Right lobe of liver (tissue), 6 donors: Measurements from ENCODE around the gene AKAP12. TPM values are rescaled to one million over a fixed set of nuclear protein-coding genes. Genes with fewer than 3 reads are reported as not detected.
"Not testable (repeated sequence)": the region's sequence is repeated elsewhere in the genome, so short reads cannot be mapped to it uniquely, and the experiment has no call there.

Experiments used
- ATAC-seq, 4 donors: fragments of 200-7000 bp; cut with Tn5 transposase; one replicate each; pipeline ENCODE4 v1.9.1; 2020; ENCODE audit warnings: mild to moderate bottlenecking in 4 of 4, moderate library complexity in 4 of 4
- DNase-seq, 3 donors: peaks; one replicate each; pipeline ENCODE4 v3.0.0-alpha.2; 2020
- H3K27ac ChIP-seq, 3 donors: fragments of 200-600 bp; one replicate each; pipeline ENCODE4 v1.8.0; 2022
- H3K27me3 ChIP-seq, 2 donors: fragments of 200-600 bp; one replicate each; pipeline ENCODE4 v1.8.0; 2022
- H3K36me3 ChIP-seq, 4 donors: fragments of 200-600 bp; sonication (generic) in 1 of 4; one replicate each; pipeline versions ENCODE4 v1.5.1 to v1.8.0; 2017 to 2022; ENCODE audit warnings: control low read depth in 1 of 4
- H3K4me1 ChIP-seq, 4 donors: fragments of 200-600 bp; sonication (generic) in 1 of 4; one replicate each; pipeline versions ENCODE4 v1.5.1 to v1.8.0; 2017 to 2022; ENCODE audit warnings: control low read depth in 1 of 4
- H3K4me3 ChIP-seq, 3 donors: fragments of 200-600 bp; one replicate each; pipeline ENCODE4 v1.8.0; 2022
- H3K9me3 ChIP-seq, 4 donors: fragments of 200-600 bp; sonication (generic) in 1 of 4; one replicate each; pipeline versions ENCODE4 v1.5.1 to v1.8.0; 2017 to 2022; ENCODE audit warnings: control low read depth in 1 of 4
- POLR2A ChIP-seq: fragments of 450-650 bp; IDR thresholded peaks from one replicate; pipeline ENCODE4 v1.6.1; 2017; ENCODE audit warnings: antibody characterized with exemption, mild to moderate bottlenecking
- WGBS: methylation state at CpG from one replicate; pipeline ENCODE4 v1.1.6; 2018; ENCODE audit warnings: low coverage, low lambda C conversion rate; ENCODE audit not compliant: insufficient coverage; ENCODE audit errors: missing lambda C conversion rate; 5-methylcytosine and 5-hydroxymethylcytosine counted together
- intact Hi-C, 2 donors: fragments of 100-400 bp; cut with DNase I; formaldehyde crosslinking; loops; one replicate each; pipeline versions ENCODE4 v1.11.2 to v1.14.1; 2022
- total RNA-seq, 6 experiments: library from RNA; depleted of rRNA in 2 of 6; stranded (reverse); fragments of >200 nt in 2 of 6; fragmentation: NEBNext Ultra II Directional in 3 of 6; extraction: Animal tissue kit (Norgen Biotek cat#: 25700) in 3 of 6; gene quantifications; one replicate each; pipeline versions ENCODE4 v1.1.0 to v1.2.4, GENCODE V29; 2016 to 2023
- TF ChIP-seq, protein P1 (sequence below), 4 donors: fragments of 200-600 bp in 3 of 4; fragments of 450-650 bp in 1 of 4; IDR thresholded peaks; one replicate each; pipeline versions ENCODE4 v1.5.1 to v1.8.0; 2016 to 2022; ENCODE audit warnings: antibody characterized with exemption in 4 of 4, mild to moderate bottlenecking in 2 of 4
- donor health status: DM: no; HTN: yes; CAD: no.
- donor health status: DM: no; HTN: no; CAD: no.
- donor health status: DM: no; HTN: no; CAD: no.
- donor health status: DM: no; HTN: yes; CAD: no.
- donor health status: DM: no; HTN: yes; CAD: no.

AKAP12 gene
- total RNA-seq, 6 experiments from 2014 or later, result 2.1 to 38.4 (median 23.0) TPM

DNA sequence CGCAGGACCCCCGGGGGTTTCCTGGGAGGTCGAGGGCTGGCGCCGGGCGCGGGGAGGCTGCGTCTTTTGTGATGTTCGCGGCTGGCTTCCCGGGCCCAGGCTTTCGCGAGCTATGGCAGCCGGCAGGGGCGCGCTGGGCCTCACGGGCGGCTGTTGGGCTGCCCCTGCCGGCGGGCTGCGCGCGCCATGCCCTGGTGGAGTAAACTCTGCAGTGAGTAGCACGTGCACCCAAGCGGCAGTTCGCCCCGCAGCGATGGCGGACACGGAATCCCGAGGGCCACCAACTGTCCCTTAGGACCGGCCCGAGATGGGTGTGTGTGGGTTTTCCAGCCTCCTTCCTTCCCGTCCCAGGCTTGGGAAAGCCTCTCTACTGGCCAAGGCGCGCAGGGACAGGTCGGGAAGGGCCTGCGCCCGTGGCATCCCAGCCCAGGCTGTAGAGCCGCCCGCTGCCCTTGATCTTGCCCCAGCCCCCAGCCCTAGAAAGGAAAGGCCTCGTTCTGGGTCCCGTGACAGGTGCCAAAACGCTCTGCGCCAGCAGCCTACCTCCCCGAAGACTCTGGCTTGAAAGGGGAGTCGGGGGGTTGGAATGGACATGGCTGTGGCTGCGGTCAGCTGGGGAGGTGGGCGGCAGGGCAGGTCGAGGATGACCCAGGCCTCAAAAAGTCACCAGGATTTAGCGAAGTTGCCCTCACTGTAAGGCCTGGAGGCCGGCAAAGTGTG lies 101.9 kb downstream of the AKAP12 start:
- DNase-seq, result no peak
- 91% methylated on average over 6 of the region's 52 CpGs for WGBS
- peak in 1 of 4 donors; percentile 34 for ATAC-seq
- H3K4me1 ChIP-seq, result no peaks in the 10 kb centered on the region
- H3K36me3 ChIP-seq, result no peaks in the 10 kb centered on the region
- H3K9me3 ChIP-seq, result no peaks in the 10 kb centered on the region
- H3K4me3 ChIP-seq, result no peak overlapping the region
- no peak overlapping the region for H3K27ac ChIP-seq
- intact Hi-C loops, result no loop called here
- no peaks in the 10 kb centered on the region for H3K27me3 ChIP-seq
- TF ChIP-seq, protein P1, sequence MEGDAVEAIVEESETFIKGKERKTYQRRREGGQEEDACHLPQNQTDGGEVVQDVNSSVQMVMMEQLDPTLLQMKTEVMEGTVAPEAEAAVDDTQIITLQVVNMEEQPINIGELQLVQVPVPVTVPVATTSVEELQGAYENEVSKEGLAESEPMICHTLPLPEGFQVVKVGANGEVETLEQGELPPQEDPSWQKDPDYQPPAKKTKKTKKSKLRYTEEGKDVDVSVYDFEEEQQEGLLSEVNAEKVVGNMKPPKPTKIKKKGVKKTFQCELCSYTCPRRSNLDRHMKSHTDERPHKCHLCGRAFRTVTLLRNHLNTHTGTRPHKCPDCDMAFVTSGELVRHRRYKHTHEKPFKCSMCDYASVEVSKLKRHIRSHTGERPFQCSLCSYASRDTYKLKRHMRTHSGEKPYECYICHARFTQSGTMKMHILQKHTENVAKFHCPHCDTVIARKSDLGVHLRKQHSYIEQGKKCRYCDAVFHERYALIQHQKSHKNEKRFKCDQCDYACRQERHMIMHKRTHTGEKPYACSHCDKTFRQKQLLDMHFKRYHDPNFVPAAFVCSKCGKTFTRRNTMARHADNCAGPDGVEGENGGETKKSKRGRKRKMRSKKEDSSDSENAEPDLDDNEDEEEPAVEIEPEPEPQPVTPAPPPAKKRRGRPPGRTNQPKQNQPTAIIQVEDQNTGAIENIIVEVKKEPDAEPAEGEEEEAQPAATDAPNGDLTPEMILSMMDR (IDR thresholded peaks at IDR 0.05), result no peak
- no peak for TF ChIP-seq POLR2A

DNA sequence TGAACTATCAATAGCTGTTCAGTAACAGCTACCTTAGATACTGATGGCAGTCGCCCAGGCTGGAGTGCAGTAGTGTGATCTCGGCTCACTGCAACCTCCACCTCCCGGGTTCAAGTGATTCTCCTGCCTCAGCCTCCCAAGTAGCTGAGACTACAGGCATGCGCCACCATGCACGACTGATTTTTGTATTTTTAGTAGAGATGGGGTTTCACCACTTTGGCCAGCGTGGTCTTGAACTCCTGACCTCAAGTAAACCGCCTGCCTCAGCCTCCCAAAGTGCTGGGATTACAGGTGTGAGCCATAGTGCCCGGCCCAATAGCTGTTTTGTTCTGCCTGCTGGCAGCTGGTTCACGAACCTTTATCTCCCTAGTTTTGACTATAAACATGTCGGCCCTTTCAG lies 103.0 kb downstream of the AKAP12 start:
- H3K4me1 ChIP-seq, H3K4me3 ChIP-seq, intact Hi-C loops, H3K9me3 ChIP-seq, H3K27me3 ChIP-seq, ATAC-seq, H3K27ac ChIP-seq, DNase-seq, H3K36me3 ChIP-seq: not testable (repeated sequence)
- 87% methylated on average over 7 of the region's 10 CpGs for WGBS

DNA sequence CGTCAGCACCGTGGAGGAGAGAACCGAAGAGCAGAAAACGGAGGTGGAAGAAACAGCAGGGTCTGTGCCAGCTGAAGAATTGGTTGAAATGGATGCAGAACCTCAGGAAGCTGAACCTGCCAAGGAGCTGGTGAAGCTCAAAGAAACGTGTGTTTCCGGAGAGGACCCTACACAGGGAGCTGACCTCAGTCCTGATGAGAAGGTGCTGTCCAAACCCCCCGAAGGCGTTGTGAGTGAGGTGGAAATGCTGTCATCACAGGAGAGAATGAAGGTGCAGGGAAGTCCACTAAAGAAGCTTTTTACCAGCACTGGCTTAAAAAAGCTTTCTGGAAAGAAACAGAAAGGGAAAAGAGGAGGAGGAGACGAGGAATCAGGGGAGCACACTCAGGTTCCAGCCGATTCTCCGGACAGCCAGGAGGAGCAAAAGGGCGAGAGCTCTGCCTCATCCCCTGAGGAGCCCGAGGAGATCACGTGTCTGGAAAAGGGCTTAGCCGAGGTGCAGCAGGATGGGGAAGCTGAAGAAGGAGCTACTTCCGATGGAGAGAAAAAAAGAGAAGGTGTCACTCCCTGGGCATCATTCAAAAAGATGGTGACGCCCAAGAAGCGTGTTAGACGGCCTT lies 110.0 kb downstream of the AKAP12 start:
- Histone ChIP-seq H3K4me1 (no peaks in the 10 kb centered on the region), H3K36me3 (no peaks in the 10 kb centered on the region), H3K9me3 (no peaks in the 10 kb centered on the region), H3K4me3 (no peak overlapping the region), H3K27ac (no peak overlapping the region), H3K27me3 (no peaks in the 10 kb centered on the region)
- intact Hi-C loops, result no loop called here
- DNase-seq (no peak), ATAC-seq (no peak)
- TF ChIP-seq, protein P1 (IDR thresholded peaks at IDR 0.05), result no peak
- no peak for TF ChIP-seq POLR2A
- 68% methylated on average over 9 of the region's 19 CpGs for WGBS

DNA sequence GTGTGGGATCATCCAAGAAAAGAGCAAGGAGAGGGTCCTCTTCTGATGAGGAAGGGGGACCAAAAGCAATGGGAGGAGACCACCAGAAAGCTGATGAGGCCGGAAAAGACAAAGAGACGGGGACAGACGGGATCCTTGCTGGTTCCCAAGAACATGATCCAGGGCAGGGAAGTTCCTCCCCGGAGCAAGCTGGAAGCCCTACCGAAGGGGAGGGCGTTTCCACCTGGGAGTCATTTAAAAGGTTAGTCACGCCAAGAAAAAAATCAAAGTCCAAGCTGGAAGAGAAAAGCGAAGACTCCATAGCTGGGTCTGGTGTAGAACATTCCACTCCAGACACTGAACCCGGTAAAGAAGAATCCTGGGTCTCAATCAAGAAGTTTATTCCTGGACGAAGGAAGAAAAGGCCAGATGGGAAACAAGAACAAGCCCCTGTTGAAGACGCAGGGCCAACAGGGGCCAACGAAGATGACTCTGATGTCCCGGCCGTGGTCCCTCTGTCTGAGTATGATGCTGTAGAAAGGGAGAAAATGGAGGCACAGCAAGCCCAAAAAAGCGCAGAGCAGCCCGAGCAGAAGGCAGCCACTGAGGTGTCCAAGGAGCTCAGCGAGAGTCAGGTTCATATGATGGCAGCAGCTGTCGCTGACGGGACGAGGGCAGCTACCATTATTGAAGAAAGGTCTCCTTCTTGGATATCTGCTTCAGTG lies 110.8 kb downstream of the AKAP12 start:
- no peak for ATAC-seq
- no peak for DNase-seq
- TF ChIP-seq POLR2A, result no peak
- TF ChIP-seq, protein P1 (IDR thresholded peaks at IDR 0.05), result no peak
- 90% methylated on average over 11 of the region's 20 CpGs for WGBS
- no peaks in the 10 kb centered on the region for H3K4me1 ChIP-seq
- no peaks in the 10 kb centered on the region for H3K9me3 ChIP-seq
- no peaks in the 10 kb centered on the region for H3K36me3 ChIP-seq
- no peak overlapping the region for H3K4me3 ChIP-seq
- no peak overlapping the region for H3K27ac ChIP-seq
- intact Hi-C loops, result no loop called here
- H3K27me3 ChIP-seq, result no peaks in the 10 kb centered on the region

DNA sequence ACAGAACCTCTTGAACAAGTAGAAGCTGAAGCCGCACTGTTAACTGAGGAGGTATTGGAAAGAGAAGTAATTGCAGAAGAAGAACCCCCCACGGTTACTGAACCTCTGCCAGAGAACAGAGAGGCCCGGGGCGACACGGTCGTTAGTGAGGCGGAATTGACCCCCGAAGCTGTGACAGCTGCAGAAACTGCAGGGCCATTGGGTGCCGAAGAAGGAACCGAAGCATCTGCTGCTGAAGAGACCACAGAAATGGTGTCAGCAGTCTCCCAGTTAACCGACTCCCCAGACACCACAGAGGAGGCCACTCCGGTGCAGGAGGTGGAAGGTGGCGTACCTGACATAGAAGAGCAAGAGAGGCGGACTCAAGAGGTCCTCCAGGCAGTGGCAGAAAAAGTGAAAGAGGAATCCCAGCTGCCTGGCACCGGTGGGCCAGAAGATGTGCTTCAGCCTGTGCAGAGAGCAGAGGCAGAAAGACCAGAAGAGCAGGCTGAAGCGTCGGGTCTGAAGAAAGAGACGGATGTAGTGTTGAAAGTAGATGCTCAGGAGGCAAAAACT lies 111.5 kb downstream of the AKAP12 start:
- DNase-seq (no peak), ATAC-seq (no peak)
- H3K4me1 ChIP-seq, result no peaks in the 10 kb centered on the region
- H3K9me3 ChIP-seq, result no peaks in the 10 kb centered on the region
- intact Hi-C loops, result no loop called here
- no peaks in the 10 kb centered on the region for H3K36me3 ChIP-seq
- no peak overlapping the region for H3K4me3 ChIP-seq
- H3K27ac ChIP-seq, result no peak overlapping the region
- no peaks in the 10 kb centered on the region for H3K27me3 ChIP-seq
- 90% methylated on average over 16 of the region's 18 CpGs for WGBS
- TF ChIP-seq, protein P1 (IDR thresholded peaks at IDR 0.05), result no peak
- TF ChIP-seq POLR2A, result no peak
